Kasumi-1 (cell line): ENCODE measurements around the gene RARG.

Source experiments
- DNase-seq, 2 experiments: peaks; one replicate each; lab custom pipeline; 2025; lab: John Stamatoyannopoulos, UW

Gene RARG

GRCh38 chr12:53244337-53244736, 12.3 kb upstream of the RARG start:
- DNase-seq = no peak

GRCh38 chr12:53241623-53242412, 9.8 kb upstream of the RARG start:
- no peak for DNase-seq

- no peak for DNase-seq
Observed at GRCh38 chr12:53239643-53240258, 7.7 kb upstream of the RARG start.

GRCh38 chr12:53236443-53237111, 4.6 kb upstream of the RARG start:
- no peak for DNase-seq

- no peak for DNase-seq
Observed at GRCh38 chr12:53235742-53236442, 3.9 kb upstream of the RARG start.

DNA sequence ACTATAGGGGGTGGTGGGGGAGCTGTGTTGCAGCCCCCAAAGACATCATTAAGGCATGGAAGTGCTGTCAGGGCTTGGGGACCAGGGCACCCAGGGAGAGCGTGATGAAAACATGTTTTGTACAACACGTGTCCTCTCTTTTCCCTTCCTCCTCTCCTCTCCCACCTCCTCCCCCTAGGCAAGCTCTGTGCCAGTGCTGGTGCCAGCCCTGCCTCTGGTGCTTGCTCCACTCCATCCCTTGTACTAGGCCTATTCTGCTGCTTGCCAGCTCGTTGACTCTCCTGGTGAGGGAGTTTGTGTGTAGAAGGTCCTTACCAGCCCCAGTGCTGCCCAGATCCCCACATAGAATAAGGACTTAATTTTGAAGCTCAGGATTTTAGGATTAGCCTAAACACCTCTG, 3.2 kb upstream of the RARG start:
- no peak for DNase-seq

DNA sequence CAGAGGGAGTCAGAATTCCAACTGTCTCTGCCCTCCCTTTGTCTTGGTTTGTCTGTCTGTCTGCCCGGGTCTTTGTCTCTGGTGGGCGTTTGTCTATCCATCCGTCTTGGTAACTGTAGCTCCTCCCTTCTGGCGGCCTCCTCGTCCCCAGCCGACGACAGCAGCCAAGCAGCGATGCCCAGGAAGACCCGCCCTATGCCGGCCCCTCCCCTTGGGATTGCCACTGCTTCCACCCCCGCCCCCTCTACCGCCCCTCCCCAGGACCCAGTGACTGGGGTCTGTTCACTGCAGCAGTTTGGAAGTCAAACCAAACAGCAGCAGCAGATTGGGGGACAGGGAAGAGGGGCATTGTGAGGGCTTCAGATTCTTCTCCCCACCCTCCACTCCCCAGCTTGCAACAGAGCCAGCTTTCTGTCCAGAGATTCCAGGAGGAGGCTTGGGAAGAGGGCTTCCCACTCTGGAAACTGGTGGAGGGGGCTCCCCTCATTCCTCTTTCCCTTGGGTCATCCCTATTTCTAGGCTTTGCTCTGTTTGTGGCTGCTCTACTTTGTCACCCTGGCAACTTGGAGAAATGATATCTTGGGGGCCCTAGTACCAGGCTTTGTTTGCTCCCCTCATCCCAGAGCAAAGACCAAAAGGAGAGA, 2.4 kb upstream of the RARG start:
- DNase-seq = no peak

DNA sequence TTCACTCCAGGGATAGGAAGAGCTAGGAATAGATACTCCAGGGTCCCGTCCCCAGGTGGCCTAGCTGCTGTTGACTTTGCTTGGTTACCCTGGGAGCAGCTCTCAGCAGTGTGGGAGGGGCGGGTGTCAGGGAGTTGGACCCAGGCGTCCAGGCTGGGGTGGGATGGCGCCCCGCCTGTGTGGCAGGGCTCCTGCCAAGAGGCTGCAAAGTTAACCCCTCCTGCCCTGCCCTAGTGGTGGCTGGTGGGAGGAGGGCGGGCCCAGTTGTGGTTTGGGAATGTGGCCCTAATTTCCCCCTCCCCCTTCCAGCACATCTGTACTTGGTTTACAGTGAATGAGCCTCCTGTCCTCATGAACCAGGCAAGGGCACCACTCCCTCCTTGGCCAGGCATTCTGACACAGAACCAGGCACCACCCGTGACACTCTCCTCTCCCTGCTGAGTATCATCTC, 1.7 kb upstream of the RARG start:
- no peak for DNase-seq

GRCh38 chr12:53232646-53233461, 845 bp upstream of the RARG start:
- peak; percentile 29 to 50 for DNase-seq

DNA sequence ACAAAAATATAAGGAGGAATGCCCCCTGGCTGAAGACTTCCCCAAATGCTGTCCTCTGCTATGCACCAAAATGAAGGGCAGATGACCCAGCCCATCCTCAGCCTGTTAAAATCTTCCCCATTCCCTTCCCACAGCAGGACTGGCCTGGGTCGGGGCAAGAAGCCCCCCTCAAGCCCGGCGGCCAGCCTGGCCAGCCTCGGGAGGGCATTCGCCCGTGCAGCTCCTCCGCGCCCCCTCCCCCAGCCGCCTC, 413 bp downstream of the RARG start:
- DNase-seq = no peak

DNA sequence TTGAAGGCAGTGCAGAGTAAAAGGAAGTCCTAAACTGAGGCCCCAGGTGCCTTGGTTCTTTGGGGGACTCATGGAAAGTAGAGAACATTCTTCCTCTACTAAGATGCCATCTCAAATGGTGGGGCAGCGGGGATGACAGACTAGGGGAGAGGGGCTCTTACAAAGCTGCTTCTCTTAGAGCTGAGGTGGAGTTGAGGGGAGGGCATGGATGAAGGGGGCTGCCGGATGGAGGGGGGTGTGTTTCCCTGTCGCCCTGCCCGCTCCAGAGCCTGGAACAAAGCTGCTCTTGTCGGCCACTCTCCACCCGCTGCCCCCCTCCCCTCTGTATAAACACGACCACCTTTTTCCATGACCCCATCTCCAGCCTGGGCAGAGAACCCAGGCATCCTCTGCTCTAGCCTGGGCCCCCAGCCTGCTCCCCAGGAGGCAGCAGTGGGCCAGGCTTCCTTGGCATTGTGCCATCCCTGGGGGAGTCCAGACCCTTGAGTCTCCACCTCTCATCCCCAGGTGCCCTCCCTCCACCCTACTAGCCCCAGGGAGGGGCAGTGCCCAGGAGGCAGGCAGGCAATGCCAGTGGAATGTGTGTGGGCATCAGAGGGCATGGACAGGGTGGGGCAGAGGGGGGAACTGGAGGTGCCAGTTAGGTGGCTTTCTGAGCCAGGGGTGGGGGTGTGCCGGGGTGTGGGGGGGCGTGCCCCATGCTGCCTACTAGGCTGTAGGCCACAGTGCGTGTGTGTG, 1.7 kb downstream of the RARG start:
- no peak for DNase-seq

GRCh38 chr12:53229454-53229853, 2.6 kb downstream of the RARG start:
- no peak for DNase-seq

GRCh38 chr12:53227836-53228235, 4.2 kb downstream of the RARG start:
- DNase-seq = no peak

GRCh38 chr12:53227341-53227740, 4.7 kb downstream of the RARG start:
- DNase-seq = no peak

DNA sequence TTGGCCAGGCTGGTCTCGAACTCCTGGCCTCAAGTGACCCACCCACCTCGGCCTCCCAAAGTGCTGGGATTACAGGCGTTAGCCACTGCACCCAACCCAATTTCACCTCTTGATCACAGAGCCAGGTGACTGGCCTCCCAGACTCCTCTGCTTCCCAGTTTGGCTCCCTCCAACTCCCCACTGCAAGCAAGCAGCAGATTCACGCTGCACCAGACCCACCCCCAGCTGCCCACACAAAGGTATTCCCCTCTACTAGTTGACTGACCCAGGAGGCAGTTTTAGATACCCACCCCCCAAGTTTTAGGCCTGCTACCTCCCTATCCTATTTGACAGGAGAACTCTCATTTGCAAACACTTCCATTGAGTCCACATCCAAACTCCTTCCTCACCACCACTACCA, 5.2 kb downstream of the RARG start:
- no peak for DNase-seq

GRCh38 chr12:53225635-53226424, 6.2 kb downstream of the RARG start:
- no peak for DNase-seq

DNA sequence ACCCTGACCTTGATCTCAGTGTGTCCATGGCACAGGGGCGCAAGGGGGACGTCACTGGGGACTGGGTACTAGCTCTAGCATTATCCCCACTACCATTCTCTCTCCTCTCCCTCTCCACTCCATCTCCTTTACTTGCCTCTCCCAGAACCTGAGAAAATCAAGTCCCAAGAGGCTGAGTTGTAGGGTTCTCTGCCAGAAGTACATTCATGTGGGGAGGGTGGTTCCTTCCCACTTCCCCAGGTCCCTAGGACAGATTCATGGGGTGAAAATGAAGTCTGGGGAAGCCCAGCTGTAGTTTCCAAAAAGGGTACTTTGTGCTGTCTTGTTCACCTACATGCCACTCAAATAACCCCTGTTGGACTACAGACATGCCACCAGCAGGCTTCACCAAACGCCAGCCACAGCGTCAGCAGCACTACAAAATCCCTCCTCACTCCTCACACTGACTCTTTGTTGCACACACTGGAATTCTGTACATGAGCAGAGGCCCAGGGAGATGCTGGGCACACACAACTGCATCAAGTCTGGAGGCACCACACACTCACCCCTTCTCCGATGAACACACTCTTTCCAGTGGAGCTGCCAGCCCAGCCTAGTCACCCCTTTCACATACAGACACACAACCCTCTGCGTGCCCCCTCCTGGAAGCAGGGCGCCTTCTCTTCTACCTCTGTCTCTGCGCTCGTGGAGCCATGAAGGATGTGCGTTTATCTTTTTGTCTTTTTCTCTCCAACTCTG, 6.9 kb downstream of the RARG start:
- DNase-seq = no peak

DNA sequence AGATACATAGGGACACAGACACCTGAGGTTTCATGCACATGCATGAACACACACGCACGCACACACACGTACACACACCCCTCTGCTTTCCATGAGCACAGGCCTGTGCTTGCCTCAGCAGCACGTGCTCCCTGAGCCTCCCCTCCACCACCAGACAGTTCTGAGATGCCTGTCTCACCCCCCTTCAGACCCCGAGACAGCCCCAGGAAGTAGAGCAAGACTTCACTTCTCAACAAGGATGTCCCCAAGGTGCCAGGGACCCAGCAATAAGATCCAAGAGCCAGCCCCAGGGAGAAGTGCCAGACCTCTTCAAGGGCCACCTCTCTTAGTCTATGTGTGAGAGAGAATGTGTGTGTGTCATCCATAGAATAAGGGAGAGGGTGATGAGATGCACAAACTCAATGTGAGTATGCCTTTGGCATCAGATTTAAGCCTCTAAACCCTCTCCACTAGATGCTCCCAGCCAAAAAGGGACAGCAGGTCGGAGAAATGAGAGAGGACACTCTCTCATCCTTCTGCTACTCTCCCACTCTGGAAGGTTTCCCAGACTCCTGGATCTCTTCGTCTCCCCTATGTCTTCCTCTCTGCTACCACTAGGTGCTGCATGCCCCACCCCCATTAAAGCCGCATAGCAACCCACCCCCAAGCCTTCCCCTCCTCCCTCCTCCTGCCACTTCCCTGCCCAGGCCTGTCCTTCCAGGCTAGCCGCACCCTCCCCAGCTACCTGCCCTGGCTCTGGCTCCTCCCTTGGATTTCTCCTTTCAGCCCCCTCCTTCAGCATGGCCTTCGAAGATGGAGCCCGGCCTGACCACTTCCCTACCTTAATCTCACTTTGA, 7.7 kb downstream of the RARG start:
- no peak for DNase-seq
